Measurements from ENCODE around the gene NEO1. TPM values are rescaled to one million over a fixed set of nuclear protein-coding genes. Genes with fewer than 3 reads are reported as not detected.

NEO1 gene
- total RNA-seq, 4 donors from 2014 or later, result 60.2 to 127 (median 115) TPM

DNA sequence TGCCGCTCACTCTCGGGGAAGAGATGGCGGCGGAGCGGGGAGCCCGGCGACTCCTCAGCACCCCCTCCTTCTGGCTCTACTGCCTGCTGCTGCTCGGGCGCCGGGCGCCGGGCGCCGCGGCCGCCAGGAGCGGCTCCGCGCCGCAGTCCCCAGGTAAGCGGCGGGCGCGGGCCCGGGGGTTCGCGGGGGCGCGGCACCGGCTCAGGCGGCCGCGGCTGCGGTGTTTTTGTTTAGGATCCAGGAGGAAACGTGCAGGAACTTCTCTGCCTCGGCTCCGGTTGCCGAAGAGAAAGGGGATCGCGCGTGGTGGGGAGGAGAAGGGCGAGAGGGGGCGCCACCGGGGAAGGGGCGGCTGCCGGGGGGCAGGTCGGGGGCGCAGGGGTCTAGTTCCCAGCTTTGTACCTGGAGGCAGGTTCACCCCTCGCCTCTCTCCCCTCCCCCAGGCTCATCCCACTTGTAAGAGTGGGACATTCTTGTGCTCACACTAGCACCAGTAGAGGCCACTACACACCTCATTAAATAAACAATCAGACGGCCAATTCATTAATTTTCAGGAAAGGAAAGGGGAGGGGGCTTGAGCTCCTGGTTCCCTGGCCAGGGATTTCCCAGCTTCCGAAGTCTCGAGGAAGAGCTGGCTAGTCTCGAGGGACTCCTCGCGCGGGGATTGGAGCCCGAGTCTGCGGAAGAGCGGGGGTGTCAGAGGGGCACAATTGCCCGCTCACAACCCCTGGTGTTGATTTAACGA, 562 bp downstream of the NEO1 start:
- Histone ChIP-seq H3K27me3 (no peaks in the 10 kb centered on the region), H3K4me1 (peaks cover 0 to 8% (median 0%) of the 10 kb centered on the region in 4 donors), H3K36me3 (no peaks in the 10 kb centered on the region), H3K27ac (peak overlapping the region; percentile 77 to 98 (median 92)), H3K4me3 (peak overlapping the region; percentile 81 to 91 (median 87)), H3K9me3 (no peaks in the 10 kb centered on the region)
- DNase-seq, result peak; percentile 58 to 72 (median 69)
- TF ChIP-seq POLR2A (IDR thresholded peaks at IDR 0.05), result peak in 1 of 2 donors; percentile 30
- TF ChIP-seq, protein P1, sequence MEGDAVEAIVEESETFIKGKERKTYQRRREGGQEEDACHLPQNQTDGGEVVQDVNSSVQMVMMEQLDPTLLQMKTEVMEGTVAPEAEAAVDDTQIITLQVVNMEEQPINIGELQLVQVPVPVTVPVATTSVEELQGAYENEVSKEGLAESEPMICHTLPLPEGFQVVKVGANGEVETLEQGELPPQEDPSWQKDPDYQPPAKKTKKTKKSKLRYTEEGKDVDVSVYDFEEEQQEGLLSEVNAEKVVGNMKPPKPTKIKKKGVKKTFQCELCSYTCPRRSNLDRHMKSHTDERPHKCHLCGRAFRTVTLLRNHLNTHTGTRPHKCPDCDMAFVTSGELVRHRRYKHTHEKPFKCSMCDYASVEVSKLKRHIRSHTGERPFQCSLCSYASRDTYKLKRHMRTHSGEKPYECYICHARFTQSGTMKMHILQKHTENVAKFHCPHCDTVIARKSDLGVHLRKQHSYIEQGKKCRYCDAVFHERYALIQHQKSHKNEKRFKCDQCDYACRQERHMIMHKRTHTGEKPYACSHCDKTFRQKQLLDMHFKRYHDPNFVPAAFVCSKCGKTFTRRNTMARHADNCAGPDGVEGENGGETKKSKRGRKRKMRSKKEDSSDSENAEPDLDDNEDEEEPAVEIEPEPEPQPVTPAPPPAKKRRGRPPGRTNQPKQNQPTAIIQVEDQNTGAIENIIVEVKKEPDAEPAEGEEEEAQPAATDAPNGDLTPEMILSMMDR (IDR thresholded peaks at IDR 0.05), result peak in 4 of 6 experiments; percentile 33 to 47 (median 42)

DNA sequence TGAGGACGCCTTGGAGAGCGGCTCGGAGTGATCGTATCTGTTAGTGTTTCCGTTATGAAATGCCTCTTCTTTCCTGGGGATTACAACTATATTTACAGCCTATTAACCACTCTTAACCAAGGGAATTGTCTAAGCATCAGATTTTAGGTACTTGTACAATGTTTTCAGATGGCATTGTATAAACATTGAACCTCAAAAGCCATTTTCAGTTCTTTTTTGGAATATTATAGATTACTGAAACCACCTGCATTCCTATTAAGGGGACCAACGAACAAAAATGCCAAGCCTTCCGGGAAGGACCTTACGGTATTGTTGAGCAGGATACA, 1.1 kb downstream of the NEO1 start:
- Histone ChIP-seq H3K4me1 (peaks cover 0 to 8% (median 0%) of the 10 kb centered on the region in 4 donors), H3K36me3 (no peaks in the 10 kb centered on the region), H3K27me3 (no peaks in the 10 kb centered on the region), H3K27ac (peak overlapping the region; percentile 77 to 98 (median 92)), H3K4me3 (peak overlapping the region; percentile 81 to 91 (median 87)), H3K9me3 (no peaks in the 10 kb centered on the region)
- DNase-seq, result no peak
- TF ChIP-seq, protein P1 (IDR thresholded peaks at IDR 0.05), result no peak
- no peak for TF ChIP-seq POLR2A (IDR thresholded peaks at IDR 0.05)

DNA sequence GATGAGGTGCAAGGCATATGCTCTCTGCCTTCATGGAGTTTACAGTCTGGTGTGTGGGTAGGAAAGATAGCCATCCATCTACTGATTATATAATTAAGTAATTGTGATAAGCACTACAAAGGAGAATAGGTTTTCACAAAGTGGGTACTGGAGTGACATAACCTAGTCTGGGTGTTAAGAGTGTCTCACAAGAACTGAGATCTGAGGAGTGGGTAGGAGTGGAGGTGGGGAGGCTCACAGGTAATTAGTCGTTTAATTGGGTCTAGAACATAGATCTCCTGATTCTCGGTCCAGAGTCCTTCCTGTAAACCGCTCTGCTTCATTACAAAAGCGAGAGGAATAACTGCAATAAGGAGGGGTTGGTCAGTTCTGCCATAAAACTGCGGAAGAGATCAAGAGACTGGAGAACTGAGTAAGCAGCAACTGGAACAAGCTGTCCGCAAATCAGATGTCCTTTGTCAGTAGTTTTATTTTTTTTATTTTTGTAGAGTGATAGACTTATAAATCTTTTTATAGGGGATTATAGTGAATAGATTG, 2.2 kb downstream of the NEO1 start:
- Histone ChIP-seq H3K36me3 (no peaks in the 10 kb centered on the region), H3K4me3 (peak overlapping the region in 2 of 4 donors; percentile 89 to 91), H3K27ac (peak overlapping the region in 3 of 4 donors; percentile 77 to 98 (median 94)), H3K27me3 (no peaks in the 10 kb centered on the region), H3K4me1 (peaks cover 0 to 8% (median 0%) of the 10 kb centered on the region in 4 donors), H3K9me3 (no peaks in the 10 kb centered on the region)
- DNase-seq, result peak in 1 of 3 donors; percentile 63
- TF ChIP-seq, protein P1 (IDR thresholded peaks at IDR 0.05), result no peak
- TF ChIP-seq POLR2A (IDR thresholded peaks at IDR 0.05), result peak; percentile 34 to 58

DNA sequence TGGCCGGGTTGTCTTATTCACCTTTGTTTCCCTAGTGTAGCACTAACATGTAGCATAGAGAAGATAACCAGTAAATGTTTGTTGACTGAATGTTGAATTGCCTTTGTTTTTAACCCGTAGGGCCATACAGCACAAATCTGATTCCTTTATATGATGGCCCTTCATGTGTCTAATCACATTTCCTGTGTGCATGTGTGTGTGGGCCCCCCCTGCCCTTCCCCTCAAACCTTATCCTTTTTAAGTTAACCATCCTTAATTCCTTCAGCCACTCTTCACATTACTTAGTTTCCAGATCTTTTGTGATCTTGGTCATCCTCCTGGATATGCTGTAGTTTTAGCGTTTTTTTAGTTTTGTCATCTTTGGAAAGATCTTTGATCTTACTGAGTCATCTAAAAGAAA, 4.2 kb downstream of the NEO1 start:
- TF ChIP-seq, protein P1 (IDR thresholded peaks at IDR 0.05), result no peak
- TF ChIP-seq POLR2A (IDR thresholded peaks at IDR 0.05), result no peak
- H3K9me3 ChIP-seq, result no peaks in the 10 kb centered on the region

DNA sequence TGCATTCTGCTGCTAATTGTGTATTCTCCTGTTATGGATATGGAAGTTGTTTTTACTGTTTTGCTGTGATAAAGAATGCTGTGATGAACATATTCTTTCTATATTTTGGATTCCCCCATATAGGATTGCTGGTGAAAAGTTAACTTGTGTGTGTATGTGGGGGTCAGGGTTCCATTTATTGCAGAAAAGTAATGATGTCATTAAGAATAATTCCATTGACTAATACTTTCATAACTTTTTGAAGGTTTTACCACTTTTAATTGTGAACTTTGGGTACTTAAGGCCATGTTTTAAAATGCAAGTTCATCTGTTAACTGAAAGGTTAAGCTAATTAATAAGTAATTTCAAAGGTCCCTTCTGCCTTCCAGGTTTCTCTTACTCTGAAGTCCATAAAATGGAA, 6.2 kb downstream of the NEO1 start:
- Histone ChIP-seq H3K4me1 (peaks cover 0 to 8% (median 0%) of the 10 kb centered on the region in 4 donors), H3K27ac (no peak overlapping the region), H3K27me3 (no peaks in the 10 kb centered on the region), H3K9me3 (no peaks in the 10 kb centered on the region), H3K36me3 (no peaks in the 10 kb centered on the region), H3K4me3 (no peak overlapping the region)
- no peak for TF ChIP-seq POLR2A (IDR thresholded peaks at IDR 0.05)
- TF ChIP-seq, protein P1 (IDR thresholded peaks at IDR 0.05), result no peak
- no peak for DNase-seq

More for the DNA sequence above, 4.2 kb downstream of the NEO1 start:
- Histone ChIP-seq H3K36me3 (no peaks in the 10 kb centered on the region), H3K27me3 (no peaks in the 10 kb centered on the region), H3K4me3 (no peak overlapping the region), H3K4me1 (peaks cover 0 to 8% (median 0%) of the 10 kb centered on the region in 4 donors), H3K27ac (no peak overlapping the region)
- DNase-seq, result no peak
